KMS-11 (cell line): ENCODE results near the gene TAF11.

ENCODE experiments used
- H2AFZ ChIP-seq: fragments of 200-600 bp; sonication (generic); 2 replicates; pipeline ENCODE4 v1.6.1; 2016; ENCODE audit warnings: antibody characterized with exemption, mixed run types, low read depth
- H3K27ac ChIP-seq: fragments of 200-600 bp; sonication (generic); 2 replicates; pipeline ENCODE4 v1.6.1; 2016; ENCODE audit warnings: mild to moderate bottlenecking, mixed run types
- H3K27me3 ChIP-seq: fragments of 200-600 bp; sonication (generic); 2 replicates; pipeline ENCODE4 v1.6.1; 2017; ENCODE audit warnings: mild to moderate bottlenecking, low read depth, mixed run types, moderate library complexity; ENCODE audit not compliant: insufficient read depth
- H3K36me3 ChIP-seq: fragments of 200-600 bp; sonication (generic); 2 replicates; pipeline ENCODE4 v1.6.1; 2017; ENCODE audit warnings: mild to moderate bottlenecking, mixed run types; ENCODE audit not compliant: insufficient read depth
- H3K4me1 ChIP-seq: fragments of 200-600 bp; sonication (generic); 2 replicates; pipeline ENCODE4 v1.6.1; 2016; ENCODE audit warnings: mild to moderate bottlenecking, low read depth, mixed run types; ENCODE audit not compliant: poor library complexity, severe bottlenecking
- H3K4me2 ChIP-seq: fragments of 200-600 bp; sonication (generic); 2 replicates; pipeline ENCODE4 v1.7.0; 2016; ENCODE audit warnings: mild to moderate bottlenecking, mixed run types
- H3K4me3 ChIP-seq: fragments of 200-600 bp; sonication (generic); IDR thresholded peaks from 2 replicates; pipeline ENCODE4 v1.6.1; 2017; ENCODE audit warnings: low read depth, low read length, mixed read lengths; ENCODE audit not compliant: insufficient read depth
- H3K79me2 ChIP-seq: fragments of 200-600 bp; sonication (generic); 2 replicates; pipeline ENCODE4 v1.6.1; 2016; ENCODE audit warnings: low read depth, mixed run types; ENCODE audit not compliant: insufficient read depth
- H3K9ac ChIP-seq: fragments of 200-600 bp; sonication (generic); 2 replicates; pipeline ENCODE4 v1.6.1; 2016; ENCODE audit warnings: mild to moderate bottlenecking, mixed run types
- H4K20me1 ChIP-seq: fragments of 200-600 bp; sonication (generic); 2 replicates; pipeline ENCODE4 v1.6.1; 2016; ENCODE audit warnings: mild to moderate bottlenecking, mixed run types; ENCODE audit not compliant: insufficient read depth
- TF ChIP-seq, protein P1 (sequence below): fragments of 200-600 bp; sonication (generic); conservative IDR thresholded peaks from 2 replicates; pipeline ENCODE4 v1.6.1; 2017; ENCODE audit warnings: low read depth, mild to moderate bottlenecking, antibody characterized with exemption, low read length, moderate library complexity, mixed read lengths

TAF11 gene

DNA sequence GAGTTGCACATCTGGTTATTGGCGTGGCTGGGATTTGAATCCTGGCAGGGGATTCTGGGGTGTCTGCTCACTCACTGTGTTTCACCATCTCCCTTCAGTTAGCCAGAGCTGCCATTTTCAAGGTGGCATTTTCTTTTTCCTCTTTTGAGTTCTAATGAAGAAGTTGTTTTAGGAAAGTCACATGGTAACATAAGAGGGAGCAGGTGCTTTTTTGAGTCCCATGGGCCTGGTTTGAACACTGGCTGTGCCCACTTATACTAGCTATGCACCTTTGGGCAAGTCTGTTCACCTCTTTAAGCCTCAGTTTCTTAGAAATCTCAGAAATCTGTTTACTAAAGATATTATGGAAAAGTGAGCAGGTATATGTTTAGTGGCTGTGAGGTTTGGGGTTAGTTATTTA is 40.9 kb upstream of the TAF11 start:
- TF ChIP-seq, protein P1, sequence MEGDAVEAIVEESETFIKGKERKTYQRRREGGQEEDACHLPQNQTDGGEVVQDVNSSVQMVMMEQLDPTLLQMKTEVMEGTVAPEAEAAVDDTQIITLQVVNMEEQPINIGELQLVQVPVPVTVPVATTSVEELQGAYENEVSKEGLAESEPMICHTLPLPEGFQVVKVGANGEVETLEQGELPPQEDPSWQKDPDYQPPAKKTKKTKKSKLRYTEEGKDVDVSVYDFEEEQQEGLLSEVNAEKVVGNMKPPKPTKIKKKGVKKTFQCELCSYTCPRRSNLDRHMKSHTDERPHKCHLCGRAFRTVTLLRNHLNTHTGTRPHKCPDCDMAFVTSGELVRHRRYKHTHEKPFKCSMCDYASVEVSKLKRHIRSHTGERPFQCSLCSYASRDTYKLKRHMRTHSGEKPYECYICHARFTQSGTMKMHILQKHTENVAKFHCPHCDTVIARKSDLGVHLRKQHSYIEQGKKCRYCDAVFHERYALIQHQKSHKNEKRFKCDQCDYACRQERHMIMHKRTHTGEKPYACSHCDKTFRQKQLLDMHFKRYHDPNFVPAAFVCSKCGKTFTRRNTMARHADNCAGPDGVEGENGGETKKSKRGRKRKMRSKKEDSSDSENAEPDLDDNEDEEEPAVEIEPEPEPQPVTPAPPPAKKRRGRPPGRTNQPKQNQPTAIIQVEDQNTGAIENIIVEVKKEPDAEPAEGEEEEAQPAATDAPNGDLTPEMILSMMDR = no peak
- no peak overlapping the region for H3K27ac ChIP-seq
- H3K79me2 ChIP-seq = no peaks in the 10 kb centered on the region
- no peaks in the 10 kb centered on the region for H3K27me3 ChIP-seq
- no peak overlapping the region for H3K4me2 ChIP-seq
- H4K20me1 ChIP-seq = no peaks in the 10 kb centered on the region
- no peak overlapping the region for H3K4me3 ChIP-seq
- H3K36me3 ChIP-seq = no peaks in the 10 kb centered on the region
- no peaks in the 10 kb centered on the region for H3K4me1 ChIP-seq
- H3K9ac ChIP-seq = no peak overlapping the region
- H2AFZ ChIP-seq = no peak overlapping the region

DNA sequence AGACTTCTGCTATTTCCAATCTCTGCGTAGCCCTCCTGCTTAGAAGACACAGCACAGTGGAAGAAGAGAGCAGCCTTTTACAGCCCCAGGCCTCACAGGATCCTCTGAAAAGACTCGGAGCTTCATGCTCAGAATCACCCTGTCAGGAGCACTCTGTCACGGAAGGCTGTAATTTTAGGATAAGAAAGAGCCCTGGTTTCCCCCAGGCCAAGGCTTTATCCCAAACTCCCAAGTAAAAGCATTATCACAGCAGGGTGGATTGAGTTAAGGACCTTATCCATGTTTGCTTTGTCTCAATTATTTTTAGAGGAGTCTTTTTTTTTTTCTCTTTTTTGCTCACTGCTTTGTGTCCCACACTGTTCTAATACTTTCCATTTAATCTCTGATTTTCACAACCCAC is 40.4 kb upstream of the TAF11 start:
- no peaks in the 10 kb centered on the region for H4K20me1 ChIP-seq
- TF ChIP-seq, protein P1 = no peak

DNA sequence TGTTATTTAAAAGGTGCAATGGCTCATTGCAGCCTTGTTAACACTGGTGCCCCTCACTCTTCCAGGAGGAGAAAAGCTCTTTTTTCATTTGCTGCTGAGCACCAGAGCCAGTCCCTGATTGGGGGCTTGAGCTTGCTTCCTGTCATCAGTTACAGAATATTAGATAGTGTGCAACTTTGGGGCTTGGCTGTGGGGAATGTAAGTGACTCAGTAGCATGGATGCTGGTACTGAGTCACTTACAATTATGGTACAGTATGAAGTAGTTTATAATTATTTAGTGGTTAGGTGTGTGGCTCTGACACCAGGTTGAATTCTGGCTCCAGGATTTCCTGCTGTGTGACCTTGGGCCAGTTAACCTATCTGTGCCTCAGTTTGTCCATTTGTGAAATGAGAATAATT is 38.8 kb upstream of the TAF11 start:
- TF ChIP-seq, protein P1 = no peak
- no peak overlapping the region for H3K4me2 ChIP-seq
- no peaks in the 10 kb centered on the region for H4K20me1 ChIP-seq

More for the DNA sequence above, 40.4 kb upstream of the TAF11 start:
- Histone ChIP-seq H3K27ac (no peak overlapping the region), H3K36me3 (no peaks in the 10 kb centered on the region), H3K79me2 (no peaks in the 10 kb centered on the region), H3K4me1 (no peaks in the 10 kb centered on the region), H2AFZ (no peak overlapping the region), H3K4me2 (no peak overlapping the region), H3K9ac (no peak overlapping the region), H3K4me3 (no peak overlapping the region), H3K27me3 (no peaks in the 10 kb centered on the region)

DNA sequence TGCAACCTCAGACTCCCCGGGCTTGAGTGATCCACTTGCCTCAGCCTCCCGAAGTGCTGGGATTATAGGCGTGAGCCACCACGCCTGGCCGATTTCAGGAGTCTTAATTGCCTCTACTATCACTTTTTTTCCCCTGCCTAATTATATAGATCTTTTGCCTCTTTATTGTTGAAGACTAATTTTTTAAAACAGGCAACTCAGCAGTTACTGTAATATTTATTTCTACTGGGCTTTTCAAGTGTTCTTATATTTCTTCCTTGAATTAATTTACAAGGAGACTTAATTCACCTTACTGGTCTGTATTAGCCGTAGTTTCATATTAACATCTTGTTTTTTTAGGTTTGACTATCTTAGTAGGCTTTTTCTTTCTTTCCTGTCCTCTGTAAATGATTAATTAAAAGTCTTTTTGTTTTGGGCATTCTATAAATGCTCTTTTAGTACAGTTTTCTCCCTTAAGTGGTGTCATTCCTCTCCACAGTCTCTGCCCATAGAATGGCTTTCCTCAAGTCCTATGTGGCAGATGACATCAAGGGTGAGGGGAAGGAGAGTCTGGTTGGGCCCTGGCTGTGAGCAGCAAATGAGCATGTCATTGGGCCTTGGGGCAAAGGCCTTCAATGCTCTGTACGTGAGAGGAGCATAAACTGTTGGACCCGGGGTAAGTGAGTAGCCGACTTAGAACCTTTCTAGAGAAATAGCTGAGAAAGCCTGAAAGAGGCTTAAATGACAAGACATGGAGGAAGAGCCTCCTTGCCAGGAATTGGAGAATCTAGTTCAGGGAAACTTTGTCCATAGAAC is 37.2 kb upstream of the TAF11 start:
- H4K20me1 ChIP-seq = no peaks in the 10 kb centered on the region
- no peaks in the 10 kb centered on the region for H3K4me1 ChIP-seq
- no peak overlapping the region for H3K9ac ChIP-seq
- H3K36me3 ChIP-seq = no peaks in the 10 kb centered on the region
- H3K4me2 ChIP-seq = no peak overlapping the region
- no peak overlapping the region for H3K27ac ChIP-seq
- no peaks in the 10 kb centered on the region for H3K27me3 ChIP-seq
- H2AFZ ChIP-seq = no peak overlapping the region
- H3K4me3 ChIP-seq = no peak overlapping the region
- no peaks in the 10 kb centered on the region for H3K79me2 ChIP-seq
- TF ChIP-seq, protein P1 = no peak

More for the DNA sequence above, 38.8 kb upstream of the TAF11 start:
- Histone ChIP-seq H3K4me1 (no peaks in the 10 kb centered on the region), H3K4me3 (no peak overlapping the region), H3K9ac (no peak overlapping the region), H3K27me3 (no peaks in the 10 kb centered on the region), H3K27ac (no peak overlapping the region), H3K79me2 (no peaks in the 10 kb centered on the region), H3K36me3 (no peaks in the 10 kb centered on the region), H2AFZ (no peak overlapping the region)
